Middle frontal gyrus (tissue), 1 donor: ENCODE results near the gene MAG.
"Not testable (repeated sequence)": the region's sequence is repeated elsewhere in the genome, so short reads cannot be mapped to it uniquely, and the experiment has no call there.

ENCODE experiments used
- DNase-seq: peaks from one replicate; pipeline ENCODE4 v3.0.0-alpha.2; 2015; ENCODE audit warnings: low spot score; ENCODE audit errors: extremely low spot score

The MAG gene

DNA sequence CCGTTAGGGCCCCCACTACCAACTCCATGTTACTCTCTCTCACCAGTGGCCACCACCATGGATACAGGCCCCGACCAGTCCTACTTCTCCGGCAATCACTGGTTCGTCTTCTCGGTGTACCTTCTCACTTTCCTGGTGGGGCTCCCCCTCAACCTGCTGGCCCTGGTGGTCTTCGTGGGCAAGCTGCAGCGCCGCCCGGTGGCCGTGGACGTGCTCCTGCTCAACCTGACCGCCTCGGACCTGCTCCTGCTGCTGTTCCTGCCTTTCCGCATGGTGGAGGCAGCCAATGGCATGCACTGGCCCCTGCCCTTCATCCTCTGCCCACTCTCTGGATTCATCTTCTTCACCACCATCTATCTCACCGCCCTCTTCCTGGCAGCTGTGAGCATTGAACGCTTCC, 66.9 kb downstream of the MAG start:
- DNase-seq, result not testable (repeated sequence)

DNA sequence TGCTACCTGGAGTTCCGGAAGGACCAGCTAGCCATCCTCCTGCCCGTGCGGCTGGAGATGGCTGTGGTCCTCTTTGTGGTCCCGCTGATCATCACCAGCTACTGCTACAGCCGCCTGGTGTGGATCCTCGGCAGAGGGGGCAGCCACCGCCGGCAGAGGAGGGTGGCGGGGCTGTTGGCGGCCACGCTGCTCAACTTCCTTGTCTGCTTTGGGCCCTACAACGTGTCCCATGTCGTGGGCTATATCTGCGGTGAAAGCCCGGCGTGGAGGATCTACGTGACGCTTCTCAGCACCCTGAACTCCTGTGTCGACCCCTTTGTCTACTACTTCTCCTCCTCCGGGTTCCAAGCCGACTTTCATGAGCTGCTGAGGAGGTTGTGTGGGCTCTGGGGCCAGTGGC, 67.4 kb downstream of the MAG start:
- not testable (repeated sequence) for DNase-seq

DNA sequence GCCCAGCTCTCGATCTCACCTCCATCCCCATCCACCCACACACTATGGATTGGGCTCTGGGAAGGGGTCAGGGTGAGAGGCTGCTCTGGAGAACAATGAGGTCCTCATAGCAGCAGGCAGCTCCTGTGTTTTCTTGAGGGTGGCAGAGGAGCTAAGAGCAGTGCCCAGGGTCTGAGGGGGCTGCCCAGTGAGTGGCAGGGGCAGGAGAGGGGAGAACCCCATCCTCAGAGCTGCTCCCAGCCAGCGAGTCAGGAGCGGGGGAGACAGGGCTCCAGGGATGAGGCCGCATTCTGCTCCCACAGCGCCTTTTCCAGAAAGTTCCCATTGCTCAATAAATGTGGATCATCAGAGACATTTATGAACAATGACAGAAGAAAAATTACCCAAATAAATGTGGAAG, 68.1 kb downstream of the MAG start:
- not testable (repeated sequence) for DNase-seq

DNA sequence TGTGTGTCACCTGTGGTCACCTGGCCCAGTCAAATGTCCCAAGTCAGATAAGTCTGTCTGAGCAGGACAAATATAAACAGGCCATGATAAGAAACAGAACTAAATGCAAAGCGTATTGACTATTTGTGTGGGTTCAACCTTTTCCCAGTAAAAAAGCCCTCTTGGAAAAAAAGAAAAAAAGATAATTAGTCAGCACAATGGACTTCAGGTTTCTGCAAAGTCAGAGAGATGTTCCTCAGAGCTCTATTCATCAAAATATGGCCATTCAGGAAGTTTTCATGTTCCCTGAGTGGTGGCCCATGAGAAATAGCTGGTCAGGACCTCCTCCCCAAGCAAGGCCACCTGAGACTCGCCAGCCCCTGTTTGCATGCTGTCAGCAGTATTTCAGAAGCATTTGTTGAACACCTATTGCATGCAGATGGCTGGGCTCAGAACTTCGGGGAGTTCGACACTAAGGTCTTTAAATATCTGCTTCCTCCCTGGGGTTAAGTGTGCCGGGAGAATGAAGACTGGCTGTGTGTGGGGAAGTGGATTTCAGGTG, 69.0 kb downstream of the MAG start:
- no peak for DNase-seq

DNA sequence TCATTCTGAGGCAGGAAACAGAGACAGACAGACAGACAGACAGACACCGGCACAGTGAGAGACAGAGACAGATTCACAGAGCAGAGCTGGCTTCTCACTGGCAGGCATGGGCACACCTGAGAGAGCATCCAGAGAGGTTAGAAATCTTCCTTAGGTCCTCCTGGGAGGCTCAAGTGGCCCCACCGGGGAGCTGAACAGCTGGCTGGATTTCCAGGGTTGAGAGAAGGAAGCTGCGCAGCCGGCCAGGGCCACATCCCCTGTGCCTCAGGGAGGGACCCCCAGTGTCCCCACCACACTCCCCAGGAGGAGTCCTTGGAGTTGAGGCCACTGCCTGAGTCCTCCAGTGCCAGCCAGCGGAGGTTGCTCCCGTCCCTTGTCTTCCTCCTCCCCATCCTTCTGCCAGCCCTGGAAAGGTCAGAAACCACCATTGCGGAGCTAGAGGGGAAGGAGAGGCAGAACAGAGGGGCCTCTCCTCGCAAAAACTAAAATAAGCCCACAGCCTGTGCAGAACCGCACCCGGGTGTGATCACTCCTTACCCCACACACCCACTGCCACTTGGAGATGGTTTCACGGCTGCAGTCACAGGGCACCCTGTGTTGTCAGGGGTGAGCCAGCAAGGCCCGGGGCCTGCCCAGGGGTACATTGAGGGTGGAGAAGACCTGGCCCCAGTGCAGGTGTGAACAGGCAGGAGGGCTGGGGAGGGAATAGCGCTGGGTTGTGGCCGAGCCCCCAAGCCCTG, 70.5 kb downstream of the MAG start:
- DNase-seq, result no peak

DNA sequence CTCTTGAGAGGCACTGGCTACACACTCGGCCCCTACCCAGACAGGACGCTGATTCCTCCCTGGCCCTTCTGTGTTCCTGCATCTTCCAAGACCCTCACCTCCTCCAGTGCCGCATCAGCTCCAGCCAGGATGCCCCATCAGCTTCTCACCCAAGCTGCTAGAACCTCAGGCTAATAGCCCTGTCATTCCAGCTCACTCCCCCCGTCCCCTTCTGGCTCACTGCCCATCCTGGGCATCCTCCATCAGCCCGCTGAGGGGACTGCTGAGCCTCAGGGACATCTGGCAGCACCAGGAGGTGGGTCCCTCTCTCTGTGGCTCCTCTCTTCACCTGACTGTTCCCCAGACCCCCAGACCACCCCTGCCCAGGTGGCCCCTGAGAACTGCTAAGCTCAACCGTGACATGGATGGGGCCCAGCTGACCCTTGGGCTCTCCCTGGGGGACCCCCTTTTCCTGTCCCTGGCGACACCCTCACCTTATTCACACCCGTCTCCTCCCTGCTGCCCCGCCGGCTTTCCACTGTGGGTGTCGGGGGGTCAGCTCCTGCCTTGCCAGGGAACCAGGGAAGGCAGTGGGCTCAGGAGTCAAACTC, 71.1 kb downstream of the MAG start:
- DNase-seq, result no peak
